Mucosa of rectum (tissue), 2 donors: ENCODE results near the gene ARHGDIB.

Experiments
- H3K27ac ChIP-seq, 2 donors: one replicate each; pipeline ENCODE4 v1.7.0; 2013; ENCODE audit warnings: inconsistent platforms in 2 of 2, low read depth in 2 of 2, low read length in 2 of 2
- H3K27me3 ChIP-seq, 2 donors: one replicate each; pipeline ENCODE4 v1.7.0; 2013; ENCODE audit warnings: low read length in 2 of 2; ENCODE audit not compliant: control insufficient read depth in 2 of 2, insufficient read depth in 2 of 2
- H3K36me3 ChIP-seq, 2 donors: one replicate each; pipeline ENCODE4 v1.7.0; 2013; ENCODE audit warnings: low read length in 2 of 2; ENCODE audit not compliant: control insufficient read depth in 2 of 2, insufficient read depth in 2 of 2
- H3K4me1 ChIP-seq, 2 donors: one replicate each; pipeline ENCODE4 v1.7.0; 2013; ENCODE audit warnings: low read length in 2 of 2, mild to moderate bottlenecking in 1 of 2; ENCODE audit not compliant: control insufficient read depth in 2 of 2, insufficient read depth in 2 of 2
- H3K4me3 ChIP-seq, 2 donors: one replicate each; pipeline ENCODE4 v1.7.0; 2013; ENCODE audit warnings: low read length in 2 of 2
- H3K9ac ChIP-seq, 2 donors: one replicate each; pipeline ENCODE4 v1.7.0; 2013; ENCODE audit warnings: low read length in 2 of 2, low read depth in 1 of 2, mild to moderate bottlenecking in 1 of 2
- H3K9me3 ChIP-seq, 2 donors: one replicate each; pipeline ENCODE4 v1.7.0; 2013; ENCODE audit warnings: low read length in 2 of 2; ENCODE audit not compliant: control insufficient read depth in 2 of 2
- donor health status: healthy.
- donor health status: Normal muscosa, but diverticular disease.

The ARHGDIB gene

GRCh38 chr12:14920475-14921126 is 40.8 kb downstream of the ARHGDIB start:
- no peaks in the 10 kb centered on the region for H3K9me3 ChIP-seq
- no peak overlapping the region for H3K4me3 ChIP-seq
- no peaks in the 10 kb centered on the region for H3K4me1 ChIP-seq
- no peak overlapping the region for H3K27ac ChIP-seq
- no peaks in the 10 kb centered on the region for H3K36me3 ChIP-seq
- no peak overlapping the region for H3K9ac ChIP-seq
- no peaks in the 10 kb centered on the region for H3K27me3 ChIP-seq

DNA sequence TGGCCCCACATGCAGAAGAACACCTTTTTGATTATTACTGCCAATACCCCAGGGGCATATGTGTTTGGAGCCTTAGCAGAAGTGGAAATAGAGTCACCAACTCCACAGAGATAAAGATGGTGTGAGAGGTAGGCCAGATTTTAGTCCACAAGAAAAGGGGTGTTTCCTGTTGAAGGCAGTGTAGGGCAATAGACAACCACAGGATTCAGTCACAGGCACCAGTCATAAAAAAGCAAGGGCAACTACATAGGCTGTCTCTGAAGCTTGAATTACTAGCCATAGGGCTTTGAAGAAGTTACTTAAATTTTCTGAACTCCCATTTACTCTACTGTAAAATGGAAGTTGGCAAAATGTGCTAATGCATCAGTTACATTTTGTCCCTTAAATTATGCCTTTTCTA is 41.9 kb downstream of the ARHGDIB start:
- H3K4me1 ChIP-seq, result no peaks in the 10 kb centered on the region
- no peaks in the 10 kb centered on the region for H3K27me3 ChIP-seq
- H3K4me3 ChIP-seq, result no peak overlapping the region
- H3K36me3 ChIP-seq, result no peaks in the 10 kb centered on the region
- H3K27ac ChIP-seq, result no peak overlapping the region
- H3K9ac ChIP-seq, result no peak overlapping the region
- H3K9me3 ChIP-seq, result no peaks in the 10 kb centered on the region

DNA sequence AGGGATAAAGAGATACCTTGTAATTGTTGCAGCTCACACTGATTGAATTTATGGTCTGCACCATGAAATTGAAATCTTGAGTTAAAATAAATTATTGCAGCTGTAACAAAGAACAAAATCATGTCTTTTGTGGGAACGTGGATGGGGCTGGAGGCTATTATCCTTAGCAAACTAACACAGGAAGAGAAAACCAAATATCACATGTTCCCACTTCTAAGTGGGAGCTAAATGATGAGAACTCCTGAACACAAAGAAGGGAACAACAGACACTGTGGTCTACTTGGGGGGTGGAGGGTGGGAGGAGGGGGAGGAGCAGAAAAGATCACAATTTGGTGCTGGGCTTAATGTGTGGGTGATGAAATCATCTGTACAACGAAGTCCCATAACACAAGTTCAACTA is 45.7 kb downstream of the ARHGDIB start:
- no peak overlapping the region for H3K4me3 ChIP-seq
- H3K27ac ChIP-seq, result no peak overlapping the region
- no peaks in the 10 kb centered on the region for H3K36me3 ChIP-seq
- no peaks in the 10 kb centered on the region for H3K9me3 ChIP-seq
- peaks cover 2 to 9% of the 10 kb centered on the region in 2 donors for H3K4me1 ChIP-seq
- H3K27me3 ChIP-seq, result no peaks in the 10 kb centered on the region
- H3K9ac ChIP-seq, result no peak overlapping the region

GRCh38 chr12:14913381-14913781 is 48.0 kb downstream of the ARHGDIB start:
- peaks cover 2 to 12% of the 10 kb centered on the region in 2 donors for H3K4me1 ChIP-seq
- no peaks in the 10 kb centered on the region for H3K9me3 ChIP-seq
- no peaks in the 10 kb centered on the region for H3K36me3 ChIP-seq
- H3K27ac ChIP-seq, result no peak overlapping the region
- H3K27me3 ChIP-seq, result no peaks in the 10 kb centered on the region
- H3K9ac ChIP-seq, result no peak overlapping the region
- H3K4me3 ChIP-seq, result no peak overlapping the region

GRCh38 chr12:14911131-14911530 is 50.3 kb downstream of the ARHGDIB start:
- Histone ChIP-seq H3K4me1 (peaks cover 2 to 12% of the 10 kb centered on the region in 2 donors), H3K9me3 (no peaks in the 10 kb centered on the region), H3K27me3 (no peaks in the 10 kb centered on the region), H3K9ac (no peak overlapping the region), H3K4me3 (no peak overlapping the region), H3K36me3 (no peaks in the 10 kb centered on the region), H3K27ac (peak overlapping the region in 1 of 2 donors; percentile 48)

DNA sequence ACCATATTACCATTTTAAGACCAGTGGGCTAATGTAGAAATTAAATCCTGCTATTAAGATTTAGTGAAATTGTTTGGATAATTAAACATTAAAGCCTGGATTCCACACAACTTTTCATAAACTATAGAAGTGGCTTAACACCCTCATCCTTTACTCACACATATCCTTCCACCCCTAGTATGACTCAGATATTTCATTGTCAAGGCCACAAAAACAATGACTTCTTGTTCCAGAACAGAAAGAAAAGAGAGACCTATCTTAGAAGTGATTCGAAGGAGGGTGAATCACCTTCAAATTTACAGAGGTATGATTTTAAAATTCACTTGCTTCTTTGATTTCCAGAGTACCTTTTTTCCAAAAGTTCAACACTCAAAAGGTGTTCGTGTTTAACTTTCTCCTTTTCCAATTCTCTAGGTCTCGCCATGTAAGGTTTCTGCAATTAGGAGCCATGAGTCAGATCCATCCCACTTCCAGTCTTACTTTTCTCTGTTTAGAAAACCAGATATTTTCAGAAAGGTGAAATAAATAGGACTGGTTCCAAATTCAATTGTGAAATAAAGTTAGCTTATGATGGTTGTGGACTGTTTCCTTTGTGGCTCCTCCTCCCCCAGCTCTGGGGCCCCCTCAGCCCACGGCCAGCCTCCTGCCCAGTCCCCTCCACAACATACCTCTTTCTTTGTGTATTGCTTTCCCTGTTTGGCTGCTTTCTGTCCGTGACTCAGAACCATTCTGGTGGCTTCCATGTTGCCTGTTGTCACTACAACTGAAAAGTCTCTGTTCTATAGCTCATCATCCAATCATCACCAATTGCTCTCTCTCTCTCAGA is 51.1 kb downstream of the ARHGDIB start:
- Histone ChIP-seq H3K4me1 (peaks cover 2 to 12% of the 10 kb centered on the region in 2 donors), H3K9ac (no peak overlapping the region), H3K27ac (no peak overlapping the region), H3K4me3 (no peak overlapping the region), H3K36me3 (no peaks in the 10 kb centered on the region), H3K9me3 (no peaks in the 10 kb centered on the region), H3K27me3 (no peaks in the 10 kb centered on the region)

DNA sequence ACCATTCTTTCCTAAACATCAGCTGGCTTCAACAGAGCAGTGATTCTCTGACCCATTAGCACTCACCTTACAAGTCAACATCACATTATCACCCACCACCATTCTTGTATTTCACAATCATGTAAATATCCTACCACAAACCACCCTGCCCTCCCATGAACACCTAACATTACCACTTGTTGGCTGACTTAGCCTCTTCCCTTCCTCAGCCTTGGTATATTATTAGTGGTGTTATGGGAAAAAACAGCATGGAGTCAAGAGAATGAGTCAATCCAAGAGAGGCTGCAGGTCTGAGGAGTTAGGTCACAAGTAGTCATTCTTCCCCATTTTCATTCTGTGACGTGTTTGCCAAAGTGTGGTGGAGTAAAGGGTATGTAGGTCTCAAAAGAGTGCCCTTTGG is 53.4 kb downstream of the ARHGDIB start:
- H3K27ac ChIP-seq, result no peak overlapping the region

GRCh38 chr12:14906114-14906513 is 55.3 kb downstream of the ARHGDIB start:
- Histone ChIP-seq H3K27me3 (no peaks in the 10 kb centered on the region), H3K36me3 (no peaks in the 10 kb centered on the region), H3K27ac (no peak overlapping the region), H3K4me1 (peaks cover 0 to 7% of the 10 kb centered on the region in 2 donors), H3K4me3 (no peak overlapping the region), H3K9ac (no peak overlapping the region), H3K9me3 (no peaks in the 10 kb centered on the region)

More for the DNA sequence above, 53.4 kb downstream of the ARHGDIB start:
- Histone ChIP-seq H3K4me1 (peaks cover 0 to 8% of the 10 kb centered on the region in 2 donors), H3K9ac (no peak overlapping the region), H3K27me3 (no peaks in the 10 kb centered on the region), H3K9me3 (no peaks in the 10 kb centered on the region), H3K36me3 (no peaks in the 10 kb centered on the region), H3K4me3 (no peak overlapping the region)

GRCh38 chr12:14905269-14906004 is 56.0 kb downstream of the ARHGDIB start:
- Histone ChIP-seq H3K9ac (no peak overlapping the region), H3K27me3 (no peaks in the 10 kb centered on the region), H3K4me3 (no peak overlapping the region), H3K27ac (no peak overlapping the region), H3K4me1 (peaks cover 0 to under 1% of the 10 kb centered on the region in 2 donors), H3K9me3 (no peaks in the 10 kb centered on the region), H3K36me3 (no peaks in the 10 kb centered on the region)

DNA sequence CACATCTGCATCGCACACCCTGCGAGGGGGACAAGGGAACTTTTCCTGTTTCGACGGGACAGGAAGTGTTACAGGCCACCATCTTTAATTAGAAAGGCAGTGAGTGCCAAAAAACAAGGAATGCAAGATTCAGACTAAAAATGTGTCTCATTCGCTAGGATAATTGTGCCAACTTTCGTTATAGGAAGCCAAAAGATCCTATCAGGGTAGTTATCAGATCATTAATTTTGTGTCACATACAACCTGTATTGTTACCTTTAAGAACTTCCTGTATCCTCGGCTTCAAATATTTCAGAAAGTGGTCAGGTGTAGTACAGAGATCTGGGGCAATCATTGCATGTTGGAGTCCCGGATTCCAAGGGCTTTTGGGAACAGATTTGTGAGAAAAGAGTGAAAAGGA is 56.5 kb downstream of the ARHGDIB start:
- Histone ChIP-seq H3K9ac (no peak overlapping the region), H3K9me3 (no peaks in the 10 kb centered on the region), H3K36me3 (no peaks in the 10 kb centered on the region), H3K27ac (peak overlapping the region in 1 of 2 donors; percentile 7), H3K27me3 (no peaks in the 10 kb centered on the region), H3K4me1 (no peaks in the 10 kb centered on the region), H3K4me3 (no peak overlapping the region)
